Measurements from ENCODE around the gene UAP1L1.

DNA sequence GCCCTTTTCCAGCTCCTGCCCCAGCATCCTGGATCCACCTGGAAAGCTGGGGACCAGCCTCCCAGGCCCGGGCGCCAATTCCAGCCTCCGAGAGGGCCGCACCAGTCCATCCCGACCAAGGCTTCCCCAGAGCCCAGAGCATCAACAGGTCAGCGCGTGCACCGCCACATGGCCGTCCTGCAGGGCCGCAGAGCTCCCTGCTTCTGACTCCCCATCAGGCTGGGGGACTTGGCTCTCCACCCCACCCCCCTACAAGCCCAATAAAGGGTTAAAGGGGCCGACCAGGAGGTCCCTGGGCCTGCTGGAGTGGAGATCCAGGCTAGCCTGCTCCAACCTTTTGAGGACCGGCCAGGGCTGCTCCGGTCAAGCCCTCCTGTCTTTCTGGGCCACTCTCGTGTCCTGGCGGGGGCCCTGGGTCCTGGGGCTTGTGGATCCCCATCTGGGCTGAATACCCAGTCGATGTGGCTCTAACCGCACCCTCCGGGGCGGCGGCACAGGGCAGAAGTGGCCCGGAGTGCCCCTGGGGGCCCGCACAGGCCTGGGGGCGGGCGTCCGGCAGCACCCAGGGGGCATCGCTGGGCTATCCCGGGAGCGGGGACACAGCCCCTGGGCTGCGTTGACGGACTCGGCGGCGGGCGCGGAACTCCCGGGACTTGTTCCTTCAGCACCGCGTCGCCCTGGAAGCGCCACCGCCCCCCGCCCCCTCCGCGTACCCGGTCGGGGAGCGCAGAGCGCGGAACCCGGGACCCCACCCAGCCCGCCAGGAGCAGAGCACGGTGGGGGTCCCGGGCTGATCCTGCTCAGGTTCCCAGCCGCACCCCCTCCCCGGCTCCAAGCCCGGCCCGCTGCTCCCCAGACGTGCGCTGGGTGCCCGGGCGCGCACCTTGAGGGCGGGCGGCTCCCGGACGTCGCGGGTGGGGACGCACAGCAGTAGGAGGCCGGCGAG lies 24.0 kb upstream of the UAP1L1 start:
- TF ChIP-seq, protein P1, sequence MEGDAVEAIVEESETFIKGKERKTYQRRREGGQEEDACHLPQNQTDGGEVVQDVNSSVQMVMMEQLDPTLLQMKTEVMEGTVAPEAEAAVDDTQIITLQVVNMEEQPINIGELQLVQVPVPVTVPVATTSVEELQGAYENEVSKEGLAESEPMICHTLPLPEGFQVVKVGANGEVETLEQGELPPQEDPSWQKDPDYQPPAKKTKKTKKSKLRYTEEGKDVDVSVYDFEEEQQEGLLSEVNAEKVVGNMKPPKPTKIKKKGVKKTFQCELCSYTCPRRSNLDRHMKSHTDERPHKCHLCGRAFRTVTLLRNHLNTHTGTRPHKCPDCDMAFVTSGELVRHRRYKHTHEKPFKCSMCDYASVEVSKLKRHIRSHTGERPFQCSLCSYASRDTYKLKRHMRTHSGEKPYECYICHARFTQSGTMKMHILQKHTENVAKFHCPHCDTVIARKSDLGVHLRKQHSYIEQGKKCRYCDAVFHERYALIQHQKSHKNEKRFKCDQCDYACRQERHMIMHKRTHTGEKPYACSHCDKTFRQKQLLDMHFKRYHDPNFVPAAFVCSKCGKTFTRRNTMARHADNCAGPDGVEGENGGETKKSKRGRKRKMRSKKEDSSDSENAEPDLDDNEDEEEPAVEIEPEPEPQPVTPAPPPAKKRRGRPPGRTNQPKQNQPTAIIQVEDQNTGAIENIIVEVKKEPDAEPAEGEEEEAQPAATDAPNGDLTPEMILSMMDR (conservative IDR thresholded peaks at IDR 0.05 in 1 of 2, IDR thresholded peaks at IDR 0.05 in 1 of 2; ENCODE audit: extremely low read depth in 1 of 2, insufficient read depth in 1 of 2, low read depth in 1 of 2, low read length in 2 of 2), result no peak
- no peak for TF ChIP-seq EZH2 (IDR thresholded peaks at IDR 0.05; ENCODE audit: borderline replicate concordance, low read length)

Measured in mammary epithelial cell (primary cell).